OCI-LY1 (cell line): ENCODE data around the gene KRT6B.
"Not testable (repeated sequence)": the region's sequence is repeated elsewhere in the genome, so short reads cannot be mapped to it uniquely, and the experiment has no call there.

Experiments used
- H2AFZ ChIP-seq: fragments of 200-600 bp; sonication (generic), shearing (Covaris generic); 2 replicates; pipeline ENCODE4 v1.6.0; 2014; ENCODE audit warnings: antibody characterized with exemption, mild to moderate bottlenecking, low read length
- H3F3A ChIP-seq: fragments of 200-600 bp; sonication (generic), shearing (Covaris generic); 2 replicates; pipeline ENCODE4 v1.6.0; 2014; ENCODE audit warnings: mild to moderate bottlenecking, antibody characterized with exemption, low read length, moderate library complexity; ENCODE audit not compliant: insufficient read depth
- H3K27ac ChIP-seq: fragments of 200-600 bp; sonication (generic); 2 replicates; pipeline ENCODE4 v1.5.1; 2014; ENCODE audit warnings: low read length, mixed run types, mild to moderate bottlenecking, low read depth; ENCODE audit not compliant: poor library complexity, severe bottlenecking
- H3K27me3 ChIP-seq: fragments of 200-600 bp; sonication (generic); 2 replicates; pipeline ENCODE4 v1.6.0; 2014; ENCODE audit warnings: antibody characterized with exemption, mild to moderate bottlenecking, low read length, moderate library complexity; ENCODE audit not compliant: insufficient read depth
- H3K36me3 ChIP-seq: fragments of 200-600 bp; sonication (generic); 2 replicates; pipeline ENCODE4 v1.6.1; 2014; ENCODE audit warnings: mild to moderate bottlenecking, antibody characterized with exemption, low read length, moderate library complexity, mixed read lengths; ENCODE audit not compliant: insufficient read depth
- H3K4me1 ChIP-seq: fragments of 200-600 bp; sonication (generic); 2 replicates; pipeline ENCODE4 v1.5.1; 2014; ENCODE audit warnings: mild to moderate bottlenecking, low read length, moderate library complexity; ENCODE audit not compliant: insufficient read depth, severe bottlenecking
- H3K4me2 ChIP-seq: fragments of 200-600 bp; sonication (generic), shearing (Covaris generic); 2 replicates; pipeline ENCODE4 v1.6.1; 2014; ENCODE audit warnings: low read length
- H3K4me3 ChIP-seq: fragments of 200-600 bp; sonication (generic); 2 replicates; pipeline ENCODE4 v1.5.1; 2014; ENCODE audit warnings: low read length, low read depth, mild to moderate bottlenecking, mixed read lengths; ENCODE audit not compliant: poor library complexity, severe bottlenecking
- H3K79me2 ChIP-seq: fragments of 200-600 bp; shearing (Covaris generic); 2 replicates; pipeline ENCODE4 v1.6.1; 2016; ENCODE audit warnings: mixed run types, low read length, mixed read lengths; ENCODE audit not compliant: insufficient read depth
- H3K9ac ChIP-seq: fragments of 200-600 bp; sonication (generic), shearing (Covaris generic); 2 replicates; pipeline ENCODE4 v1.6.1; 2014; ENCODE audit warnings: mild to moderate bottlenecking, low read length, mixed read lengths
- H3K9me2 ChIP-seq: fragments of 200-600 bp; sonication (generic), shearing (Covaris generic); 2 replicates; pipeline ENCODE4 v1.6.1; 2014; ENCODE audit warnings: low read depth, mild to moderate bottlenecking, low read length, mixed read lengths
- H3K9me3 ChIP-seq: fragments of 200-600 bp; shearing (Covaris generic); 2 replicates; pipeline ENCODE4 v1.6.1; 2014; ENCODE audit warnings: low read length, mixed read lengths
- H4K20me1 ChIP-seq: fragments of 200-600 bp; sonication (generic), shearing (Covaris generic); 2 replicates; pipeline ENCODE4 v1.6.0; 2016; ENCODE audit warnings: mild to moderate bottlenecking, low read length; ENCODE audit not compliant: insufficient read depth
- EZH2 ChIP-seq: fragments of 200-600 bp; sonication (generic), shearing (Covaris generic); IDR thresholded peaks from 2 replicates; pipeline ENCODE4 v1.8.0; 2017; ENCODE audit warnings: borderline replicate concordance, mixed run types, mild to moderate bottlenecking, antibody characterized with exemption, low read length, moderate library complexity, mixed read lengths
- TF ChIP-seq, protein P1 (sequence below): fragments of 200-600 bp; sonication (generic), shearing (Covaris generic); IDR thresholded peaks from 2 replicates; pipeline ENCODE4 v1.5.1; 2017; ENCODE audit warnings: mild to moderate bottlenecking, antibody characterized with exemption, low read length, moderate library complexity, mixed read lengths

KRT6B gene

DNA sequence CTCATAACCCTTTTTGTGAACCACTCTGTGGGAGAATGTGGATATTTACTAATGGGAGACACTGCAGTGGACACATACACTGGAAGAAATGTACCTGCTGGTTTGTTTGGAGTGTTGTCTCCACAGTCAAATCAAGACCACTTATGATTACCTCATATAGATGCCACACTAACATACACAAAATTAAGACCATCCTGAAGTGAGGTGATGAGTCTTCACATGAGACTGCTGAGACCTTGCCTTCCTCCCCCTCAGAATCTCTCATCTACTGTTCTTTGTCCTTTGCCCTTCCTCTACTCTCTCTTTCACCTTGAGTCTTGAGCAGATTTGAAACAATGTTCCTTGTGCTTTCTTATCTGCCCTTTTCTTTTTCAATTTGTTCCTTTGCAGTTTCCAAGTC is 36.8 kb upstream of the KRT6B start:
- Histone ChIP-seq H4K20me1 (no peaks in the 10 kb centered on the region), H3K79me2 (no peaks in the 10 kb centered on the region), H2AFZ (no peak overlapping the region), H3K9me3 (no peaks in the 10 kb centered on the region), H3K4me3 (no peak overlapping the region), H3K9me2 (no peaks in the 10 kb centered on the region), H3K4me1 (no peaks in the 10 kb centered on the region), H3K9ac (no peak overlapping the region), H3K36me3 (no peaks in the 10 kb centered on the region), H3K27me3 (no peaks in the 10 kb centered on the region), H3F3A (no peaks in the 10 kb centered on the region), H3K4me2 (no peak overlapping the region), H3K27ac (no peak overlapping the region)
- TF ChIP-seq EZH2 = no peak
- TF ChIP-seq, protein P1, sequence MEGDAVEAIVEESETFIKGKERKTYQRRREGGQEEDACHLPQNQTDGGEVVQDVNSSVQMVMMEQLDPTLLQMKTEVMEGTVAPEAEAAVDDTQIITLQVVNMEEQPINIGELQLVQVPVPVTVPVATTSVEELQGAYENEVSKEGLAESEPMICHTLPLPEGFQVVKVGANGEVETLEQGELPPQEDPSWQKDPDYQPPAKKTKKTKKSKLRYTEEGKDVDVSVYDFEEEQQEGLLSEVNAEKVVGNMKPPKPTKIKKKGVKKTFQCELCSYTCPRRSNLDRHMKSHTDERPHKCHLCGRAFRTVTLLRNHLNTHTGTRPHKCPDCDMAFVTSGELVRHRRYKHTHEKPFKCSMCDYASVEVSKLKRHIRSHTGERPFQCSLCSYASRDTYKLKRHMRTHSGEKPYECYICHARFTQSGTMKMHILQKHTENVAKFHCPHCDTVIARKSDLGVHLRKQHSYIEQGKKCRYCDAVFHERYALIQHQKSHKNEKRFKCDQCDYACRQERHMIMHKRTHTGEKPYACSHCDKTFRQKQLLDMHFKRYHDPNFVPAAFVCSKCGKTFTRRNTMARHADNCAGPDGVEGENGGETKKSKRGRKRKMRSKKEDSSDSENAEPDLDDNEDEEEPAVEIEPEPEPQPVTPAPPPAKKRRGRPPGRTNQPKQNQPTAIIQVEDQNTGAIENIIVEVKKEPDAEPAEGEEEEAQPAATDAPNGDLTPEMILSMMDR = no peak

DNA sequence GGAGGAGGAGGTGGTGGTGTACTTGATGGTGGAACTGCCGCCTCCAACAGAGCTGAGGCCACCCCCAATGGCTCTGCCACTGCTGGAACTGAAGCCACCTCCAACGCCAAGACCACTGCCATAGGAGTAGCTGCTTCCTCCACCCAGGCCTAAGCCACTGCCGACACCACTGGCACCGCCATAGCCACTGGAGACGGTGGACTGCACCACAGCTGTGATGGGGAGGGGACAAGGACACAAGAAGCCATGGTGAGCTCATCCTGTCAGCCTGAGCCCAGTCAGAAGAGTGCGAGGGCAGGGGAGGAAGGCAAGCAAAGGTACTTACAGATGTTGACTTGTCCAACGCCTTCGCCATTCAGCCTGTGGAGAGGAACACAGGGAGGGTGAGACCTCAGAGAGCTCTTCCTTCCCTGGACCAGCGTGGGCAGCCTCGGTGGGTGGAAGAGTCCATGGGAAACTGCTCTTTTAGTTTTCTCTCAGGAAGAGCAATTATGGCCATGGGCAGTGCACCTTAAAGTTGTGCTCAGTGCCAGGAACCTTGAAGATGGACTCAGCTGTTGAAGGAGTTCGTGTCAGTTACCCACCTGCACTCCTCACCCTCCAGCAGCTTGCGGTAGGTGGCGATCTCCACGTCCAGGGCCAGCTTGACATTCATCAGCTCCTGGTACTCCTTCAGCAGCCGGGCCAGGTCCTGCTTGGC is 35.9 kb upstream of the KRT6B start:
- H3K4me1 ChIP-seq, H3K9me3 ChIP-seq, H3F3A ChIP-seq, H3K27me3 ChIP-seq, H3K27ac ChIP-seq, H3K36me3 ChIP-seq, H3K9me2 ChIP-seq, H3K4me3 ChIP-seq, H3K79me2 ChIP-seq, H4K20me1 ChIP-seq, H3K9ac ChIP-seq, H3K4me2 ChIP-seq, H2AFZ ChIP-seq: not testable (repeated sequence)

DNA sequence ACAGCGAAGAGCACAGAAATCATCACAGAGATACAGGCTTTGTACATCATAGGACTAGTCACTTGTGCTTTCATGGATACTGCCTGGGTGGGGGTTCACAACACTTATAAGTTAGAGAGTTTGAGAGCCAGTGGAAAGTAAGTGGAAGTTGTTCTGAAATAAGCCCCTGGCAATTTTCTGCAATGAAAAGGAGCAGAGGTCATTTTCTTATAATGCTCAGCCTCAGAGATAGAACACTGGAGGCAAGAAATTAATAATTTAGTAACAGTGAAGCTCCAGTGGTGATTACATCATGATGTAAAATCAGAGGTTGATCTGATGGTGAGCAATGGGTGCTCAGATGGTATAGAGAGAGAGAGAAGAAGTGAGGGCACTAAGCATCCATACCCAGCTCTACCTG is 35.3 kb upstream of the KRT6B start:
- Histone ChIP-seq H3K9me3 (no peaks in the 10 kb centered on the region), H3K4me3 (no peak overlapping the region), H3K4me2 (no peak overlapping the region), H2AFZ (no peak overlapping the region), H3K79me2 (no peaks in the 10 kb centered on the region), H3K27ac (no peak overlapping the region), H3K36me3 (no peaks in the 10 kb centered on the region), H3K4me1 (no peaks in the 10 kb centered on the region), H3K9me2 (no peaks in the 10 kb centered on the region), H3K9ac (no peak overlapping the region), H3F3A (no peaks in the 10 kb centered on the region), H3K27me3 (no peaks in the 10 kb centered on the region), H4K20me1 (no peaks in the 10 kb centered on the region)
- TF ChIP-seq, protein P1 = no peak
- no peak for TF ChIP-seq EZH2
